Measurements from ENCODE around the gene ZBTB43.

- TF ChIP-seq JUNB (IDR thresholded peaks at IDR 0.05; ENCODE audit: unreplicated experiment) (no peak), CTCF (conservative IDR thresholded peaks at IDR 0.05; ENCODE audit: low read depth in 2 of 2) (no peak), POLR2AphosphoS5 (IDR thresholded peaks at IDR 0.05; ENCODE audit: low read depth) (no peak), EZH2phosphoT487 (IDR thresholded peaks at IDR 0.05; ENCODE audit: unreplicated experiment) (no peak), REST (IDR thresholded peaks at IDR 0.05; ENCODE audit: unreplicated experiment) (no peak)
These were observed 28.9 kb upstream of the ZBTB43 start for GRCh38 chr9:126775926-126776325.

Measured in GM23338 (cell line).